ENCODE measurements around the gene MTMR1.
A peak's percentile ranks its signal among the peaks of the same experiment; 100 is the strongest.

The MTMR1 gene

DNA sequence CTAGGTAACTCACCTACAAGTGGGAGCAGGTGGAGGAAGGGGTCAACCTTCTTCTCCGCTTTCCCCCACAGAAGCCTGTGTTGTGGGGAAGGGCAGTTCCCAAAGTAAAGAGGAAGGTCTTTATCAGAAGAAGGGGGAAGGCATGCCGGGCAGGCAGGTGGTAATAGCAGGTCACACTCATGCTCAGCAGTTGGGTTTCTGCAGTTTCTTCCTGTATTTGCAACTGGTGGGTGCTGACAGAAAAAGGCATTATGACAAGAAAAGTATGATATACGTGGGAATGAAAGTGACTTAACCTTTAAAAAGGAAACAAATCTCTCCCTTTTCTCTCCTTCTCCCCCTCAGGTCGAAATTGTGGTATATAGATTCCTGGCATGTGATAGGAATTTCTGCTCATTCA, 3.7 kb downstream of the MTMR1 start:
- no peak for DNase-seq

DNA sequence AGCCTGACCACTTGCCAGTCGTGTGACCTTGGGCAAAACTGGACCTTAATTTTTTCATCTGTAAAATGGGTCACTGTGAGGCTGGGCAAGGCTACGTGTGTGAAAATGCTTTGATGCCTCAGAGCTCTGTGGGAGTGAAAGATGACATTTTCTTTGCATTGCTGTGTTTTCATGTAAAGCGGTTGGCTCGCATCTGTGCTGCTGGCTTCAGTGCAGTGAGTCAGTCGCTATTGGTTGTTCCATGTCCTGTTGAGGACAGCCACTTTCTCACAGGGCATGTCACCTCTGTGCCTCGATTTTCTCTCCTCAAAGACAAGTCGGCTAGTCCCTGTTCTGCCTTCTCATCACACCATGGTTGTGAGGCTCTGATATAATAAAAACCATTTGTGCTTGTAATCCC, 4.4 kb downstream of the MTMR1 start:
- DNase-seq = no peak

DNA sequence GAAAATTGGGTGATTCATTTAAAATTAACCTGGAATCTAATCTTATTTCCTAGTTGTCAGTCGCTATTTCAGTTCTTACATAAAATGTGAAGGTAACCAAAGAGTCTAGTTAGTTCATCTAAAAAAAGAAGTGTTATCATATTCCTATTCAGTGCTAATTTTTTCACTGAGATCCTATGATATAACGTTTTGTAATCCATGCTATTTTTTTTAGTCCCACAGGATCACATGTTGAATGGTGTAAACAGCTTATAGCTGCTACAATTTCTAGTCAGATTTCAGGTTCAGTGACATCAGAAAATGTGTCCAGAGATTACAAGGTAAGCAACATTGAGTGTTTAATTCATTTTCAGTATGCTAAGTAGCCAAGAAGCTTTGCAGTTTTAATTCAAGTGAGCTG, 5.8 kb downstream of the MTMR1 start:
- DNase-seq = no peak

DNA sequence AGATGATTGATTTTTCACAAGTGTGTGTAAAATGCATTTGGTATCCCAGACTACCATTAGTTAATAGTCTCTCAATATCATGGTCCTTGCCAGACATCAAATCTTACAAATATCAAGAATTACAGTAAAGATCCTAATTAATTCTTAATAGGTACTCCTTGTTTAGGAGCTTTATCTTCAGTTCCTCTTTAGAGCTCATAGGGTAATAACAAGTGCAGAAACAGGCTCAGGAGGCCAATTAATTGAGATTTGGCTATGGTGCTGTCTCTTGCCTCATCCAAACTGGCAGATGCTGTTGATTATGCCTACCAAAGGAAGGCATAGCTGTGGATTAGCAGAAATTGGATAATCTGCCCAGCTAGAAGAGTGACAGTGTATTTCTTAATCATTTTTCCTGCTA, 6.9 kb downstream of the MTMR1 start:
- DNase-seq = no peak

DNA sequence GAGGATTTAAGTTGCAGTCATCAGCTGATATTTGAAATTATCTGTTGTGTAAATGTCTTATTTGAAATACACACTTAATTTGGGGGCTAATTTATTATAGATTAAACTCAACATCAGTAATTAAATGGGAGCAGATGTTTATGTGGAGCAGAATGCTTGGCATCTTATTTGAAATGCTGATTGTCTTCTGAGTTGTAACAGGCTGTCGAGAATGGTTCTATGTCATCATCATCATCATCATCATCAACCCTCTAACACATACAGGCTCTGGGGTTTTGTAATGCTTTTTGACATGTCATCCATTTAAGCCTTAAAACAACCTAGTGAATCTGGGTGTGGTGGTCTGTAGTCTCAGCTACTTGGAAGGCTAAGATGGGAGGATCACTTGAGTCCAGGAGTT, 8.2 kb downstream of the MTMR1 start:
- no peak for DNase-seq

DNA sequence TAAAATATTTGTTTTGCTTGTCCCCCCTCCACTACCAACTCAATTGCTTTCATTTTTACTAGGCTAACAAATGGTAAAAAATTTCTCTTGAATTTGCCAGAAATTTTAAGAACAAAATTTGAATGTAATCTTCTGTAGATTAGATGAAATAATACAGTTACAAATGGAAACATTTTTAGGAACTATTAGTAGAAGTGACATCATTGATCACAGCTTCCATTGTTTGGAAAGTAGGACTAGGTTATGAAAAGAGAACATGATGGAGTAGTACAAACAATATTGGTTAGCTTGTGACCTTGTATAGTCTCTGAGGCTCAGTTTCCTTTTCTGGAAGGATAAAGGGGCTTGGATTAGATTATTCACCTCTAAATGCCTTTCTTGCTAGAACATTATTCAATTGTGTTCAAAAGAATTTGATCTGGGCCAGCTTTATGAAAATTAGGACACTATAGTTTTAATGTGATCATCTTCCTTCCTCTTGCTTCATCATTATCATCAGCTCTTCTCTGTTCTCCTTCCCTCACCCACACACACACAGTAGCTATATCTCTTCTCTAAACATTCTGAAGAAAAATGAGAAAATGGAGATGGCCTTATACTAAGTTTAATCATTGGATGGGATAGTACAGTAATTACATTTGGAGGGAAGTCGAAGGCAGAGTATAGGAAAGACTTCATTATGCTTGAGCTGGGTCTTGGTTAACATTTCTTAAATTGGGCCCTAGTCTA, 9.9 kb downstream of the MTMR1 start:
- DNase-seq = no peak

DNA sequence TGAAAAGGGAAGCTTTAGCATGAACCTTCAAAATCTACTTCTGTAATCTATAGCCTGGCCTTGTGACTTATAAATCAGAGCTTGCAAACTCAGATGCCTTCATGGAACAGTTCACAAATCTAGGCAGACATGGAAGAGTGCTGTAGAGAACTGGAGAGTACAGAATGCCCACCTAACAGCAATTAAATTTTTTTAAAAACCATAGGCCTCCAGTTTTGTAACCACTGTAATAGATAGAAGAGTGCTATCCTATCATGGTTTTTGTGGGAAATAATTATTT, 10.4 kb downstream of the MTMR1 start:
- no peak for DNase-seq

DNA sequence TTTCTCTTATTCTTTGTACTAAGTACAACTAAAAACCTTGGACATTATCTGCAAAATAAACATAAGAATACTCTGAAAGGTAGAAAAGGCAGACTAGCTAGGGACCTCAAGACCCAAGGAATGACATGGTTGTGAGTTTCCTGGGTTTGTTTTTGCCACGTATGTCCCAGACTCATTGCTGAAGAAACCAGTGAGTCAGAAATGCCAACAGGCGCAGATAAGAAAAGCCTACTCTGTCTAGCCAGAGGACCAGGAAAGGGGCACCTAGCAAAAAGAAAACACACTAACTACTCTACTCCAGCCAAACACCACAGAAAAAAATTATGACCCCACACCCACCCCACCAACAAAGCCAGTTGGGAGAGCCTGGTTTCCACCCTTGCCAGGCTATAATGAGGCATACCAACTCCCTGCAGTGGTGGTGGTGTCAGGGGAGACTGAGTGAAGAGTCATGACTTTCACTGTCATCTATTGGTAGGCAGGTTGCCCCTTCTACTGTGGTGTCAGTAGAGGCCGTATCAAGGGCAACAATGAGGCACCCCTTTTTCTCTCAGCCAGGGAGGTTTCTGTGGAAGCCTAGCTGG, 10.9 kb downstream of the MTMR1 start:
- DNase-seq = no peak

DNA sequence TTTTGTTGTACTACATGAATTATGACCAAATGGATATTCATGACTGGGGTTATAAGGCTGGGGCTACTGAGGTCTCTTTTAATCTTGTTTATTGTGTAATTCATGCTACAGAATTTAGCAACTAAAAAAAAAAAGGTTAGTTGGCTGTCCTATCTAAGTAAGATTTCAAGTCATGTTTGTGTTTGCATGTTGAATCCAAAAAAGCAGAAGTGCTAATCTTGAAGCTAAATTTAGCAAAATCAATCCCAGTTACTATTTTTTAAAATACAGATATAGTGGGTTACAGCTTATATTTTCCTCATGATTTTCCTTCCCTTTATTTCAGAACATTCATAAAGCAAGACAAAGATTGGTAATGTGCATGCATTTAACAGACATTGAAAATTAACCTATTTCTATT, 19.4 kb downstream of the MTMR1 start:
- no peak for DNase-seq

DNA sequence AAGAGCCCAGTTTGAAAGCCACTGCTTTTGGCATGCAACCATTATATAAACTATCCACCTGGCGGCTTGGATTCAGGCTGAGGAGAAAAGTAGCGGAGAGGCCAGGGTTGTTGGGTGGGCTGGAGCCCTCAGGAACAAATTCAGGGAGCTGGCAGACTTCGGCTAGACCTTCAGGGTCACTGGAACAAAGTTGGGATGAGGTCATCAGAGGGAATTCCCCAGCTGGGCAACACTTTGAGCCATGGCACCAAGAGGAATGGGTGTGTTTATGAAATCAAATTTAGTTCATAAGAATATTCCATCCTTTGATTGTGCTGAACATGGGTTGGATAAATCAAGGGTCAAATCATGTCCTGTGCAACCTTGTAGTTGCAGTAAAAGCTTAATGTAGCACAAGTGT, 22.0 kb downstream of the MTMR1 start:
- DNase-seq = no peak

DNA sequence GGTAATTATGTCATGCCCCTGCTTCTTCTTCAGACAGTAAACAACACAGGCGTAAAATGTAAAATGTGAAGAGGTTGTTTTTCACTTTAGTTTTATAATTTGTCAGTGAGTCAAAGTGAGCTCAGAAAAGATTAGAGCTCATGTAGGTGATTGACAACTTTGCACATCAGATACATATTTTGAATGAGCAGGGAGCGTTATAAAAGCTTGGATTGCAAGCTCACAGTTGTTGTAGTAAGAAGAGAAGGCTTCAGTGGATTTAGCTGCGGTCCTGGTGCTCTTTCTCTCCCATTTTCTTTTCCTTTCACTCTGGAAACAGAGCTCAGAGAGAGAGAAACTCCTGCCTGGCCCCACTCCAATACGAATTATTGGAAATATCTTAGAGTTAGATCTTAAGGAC, 26.4 kb downstream of the MTMR1 start:
- DNase-seq = no peak

DNA sequence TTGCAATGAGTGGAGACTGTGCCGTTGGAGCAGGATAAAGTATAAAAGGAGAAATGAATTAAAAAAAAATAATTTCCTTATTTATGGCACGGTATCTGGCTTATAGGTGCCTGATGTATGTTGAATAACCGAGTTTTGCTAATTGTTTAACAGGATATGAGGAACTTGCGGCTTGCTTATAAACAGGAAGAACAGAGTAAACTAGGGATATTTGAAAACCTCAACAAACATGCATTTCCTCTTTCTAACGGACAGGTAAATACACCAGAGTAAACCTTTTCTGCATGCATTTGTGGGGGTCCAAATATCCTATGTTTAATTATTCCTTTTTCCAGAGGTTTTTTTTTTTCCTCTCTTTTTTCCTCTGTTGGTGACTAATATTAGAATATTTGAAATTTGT, 36.8 kb downstream of the MTMR1 start:
- DNase-seq = no peak

DNA sequence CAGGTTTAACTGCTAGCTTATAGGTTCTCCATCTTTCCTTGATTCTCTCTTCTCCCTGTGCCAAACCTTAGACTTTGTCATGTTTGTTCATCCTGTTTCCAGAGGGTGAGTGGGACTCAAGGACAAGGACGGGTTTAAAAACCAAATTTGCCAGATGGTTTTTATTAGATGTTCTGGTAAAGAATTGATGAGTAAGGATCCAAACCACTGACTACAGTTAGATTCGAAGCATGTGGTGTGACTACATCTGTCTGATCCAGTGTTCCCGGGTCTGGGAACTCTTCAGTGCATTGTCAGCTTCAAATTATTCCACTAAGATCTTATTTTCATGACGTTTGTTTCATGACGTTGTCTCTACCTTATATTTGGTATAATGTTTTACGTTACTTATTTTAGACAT, 37.5 kb downstream of the MTMR1 start:
- no peak for DNase-seq

DNA sequence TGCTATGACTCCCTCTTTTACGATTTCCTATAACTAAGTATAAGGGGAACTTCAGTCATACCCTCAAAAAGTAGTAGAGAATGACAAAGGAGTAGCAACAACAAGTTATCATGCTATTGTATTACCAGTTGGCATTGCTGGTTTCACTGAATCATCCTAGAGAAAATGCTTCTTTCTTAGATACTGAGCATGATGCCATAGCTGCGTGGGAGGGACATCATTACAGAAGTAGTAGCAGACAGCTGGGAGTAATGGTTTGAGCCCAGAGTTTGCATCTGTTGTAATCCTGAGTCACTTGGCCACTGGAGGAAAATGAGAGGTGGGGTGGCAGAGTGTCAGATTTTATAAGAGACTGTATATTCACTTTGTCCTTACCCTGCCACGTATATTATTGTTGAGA, 38.6 kb downstream of the MTMR1 start:
- peak in 11 of 56 donors; percentile 1 to 61 (median 21) for DNase-seq

DNA sequence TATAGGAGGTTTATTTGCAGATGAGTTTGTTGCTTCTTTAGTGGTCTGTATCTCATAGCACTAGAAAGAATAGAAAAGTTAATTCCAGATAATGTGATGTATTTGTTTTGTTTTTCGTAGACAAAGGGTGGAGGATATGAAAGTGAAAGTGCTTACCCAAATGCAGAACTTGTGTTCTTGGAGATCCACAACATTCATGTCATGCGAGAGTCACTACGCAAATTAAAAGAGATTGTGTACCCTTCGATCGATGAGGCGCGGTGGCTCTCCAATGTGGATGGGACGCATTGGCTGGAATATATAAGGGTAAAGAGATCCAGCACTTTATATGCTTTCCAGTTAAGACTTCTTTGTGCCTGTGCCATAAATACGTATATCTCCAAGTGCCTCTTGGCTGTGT, 43.3 kb downstream of the MTMR1 start:
- DNase-seq = no peak

DNA sequence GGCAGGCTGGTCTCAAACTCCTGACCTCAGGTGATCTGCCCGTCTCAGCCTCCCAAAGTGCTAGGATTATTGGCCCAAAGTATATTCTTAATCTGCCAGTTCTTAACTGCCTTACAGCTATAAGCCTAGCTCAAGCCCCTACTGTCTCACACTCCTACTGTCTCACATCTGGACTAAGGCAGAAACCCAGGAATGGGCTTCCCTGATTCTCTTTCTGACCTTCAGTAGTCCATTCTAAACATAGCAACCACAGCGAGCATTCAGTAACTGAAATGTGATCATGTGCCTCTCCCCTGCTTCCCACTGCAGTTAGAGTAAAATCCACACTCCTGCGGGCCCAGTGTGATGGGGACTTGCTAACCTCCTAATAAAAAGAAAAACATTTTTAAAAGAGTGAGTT, 58.9 kb downstream of the MTMR1 start:
- DNase-seq = no peak

DNA sequence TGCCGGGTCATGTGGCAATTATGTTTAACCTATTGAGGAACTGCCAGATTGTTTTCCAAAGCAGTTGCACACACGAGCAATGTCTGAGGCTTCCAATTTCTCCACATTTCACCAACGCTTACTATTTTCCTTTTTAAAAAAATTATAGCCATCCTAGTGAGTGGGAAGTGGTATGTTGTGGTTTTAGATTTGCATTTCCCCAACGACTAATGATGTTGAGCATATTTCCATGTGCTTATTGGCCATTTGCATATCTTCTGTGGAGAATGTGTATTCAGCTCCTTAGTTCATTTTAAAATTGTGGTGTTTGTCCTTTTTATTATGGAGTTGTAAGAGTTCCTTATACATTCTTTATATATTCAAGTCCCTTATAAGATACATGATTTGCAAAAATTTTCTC, 60.2 kb downstream of the MTMR1 start:
- DNase-seq = no peak

DNA sequence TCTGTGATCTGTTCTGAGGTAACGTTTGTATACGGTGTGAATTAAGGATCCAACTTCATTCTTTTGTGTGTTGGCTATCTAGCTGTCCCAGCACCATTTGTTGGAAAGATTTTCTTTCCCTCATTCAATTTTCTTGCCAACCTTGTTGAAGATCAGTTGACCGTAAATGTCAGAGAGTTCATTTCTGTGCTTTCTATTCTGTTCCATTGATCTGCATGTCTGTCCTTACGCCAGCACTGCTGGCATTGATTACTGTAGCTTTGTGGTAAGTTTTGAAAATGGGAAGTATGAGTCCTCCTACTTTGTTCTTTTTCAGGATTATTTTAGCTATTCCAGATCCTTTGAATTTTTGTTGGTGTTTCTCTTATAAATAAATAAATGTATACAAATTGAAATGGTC, 60.8 kb downstream of the MTMR1 start:
- no peak for DNase-seq

DNA sequence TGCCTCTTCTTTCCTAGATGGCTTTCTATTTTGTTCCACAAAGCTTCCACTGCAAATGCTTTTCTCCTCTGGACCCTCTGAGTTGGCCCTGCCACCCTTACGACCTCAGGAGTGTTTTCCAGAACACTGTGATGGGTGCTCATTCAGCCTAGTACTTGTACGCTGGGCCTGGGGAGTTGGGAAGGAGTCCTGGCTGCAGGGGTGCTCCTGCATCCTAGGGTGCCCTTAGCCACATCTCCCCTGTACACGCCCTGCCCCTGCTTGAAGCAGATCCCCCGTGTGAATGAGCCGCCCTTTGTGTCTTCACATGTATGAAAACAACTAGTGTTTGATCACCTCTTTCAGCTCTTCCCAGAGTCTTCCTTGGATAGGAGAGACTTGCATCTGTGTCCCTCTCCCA, 64.2 kb downstream of the MTMR1 start:
- no peak for DNase-seq

DNA sequence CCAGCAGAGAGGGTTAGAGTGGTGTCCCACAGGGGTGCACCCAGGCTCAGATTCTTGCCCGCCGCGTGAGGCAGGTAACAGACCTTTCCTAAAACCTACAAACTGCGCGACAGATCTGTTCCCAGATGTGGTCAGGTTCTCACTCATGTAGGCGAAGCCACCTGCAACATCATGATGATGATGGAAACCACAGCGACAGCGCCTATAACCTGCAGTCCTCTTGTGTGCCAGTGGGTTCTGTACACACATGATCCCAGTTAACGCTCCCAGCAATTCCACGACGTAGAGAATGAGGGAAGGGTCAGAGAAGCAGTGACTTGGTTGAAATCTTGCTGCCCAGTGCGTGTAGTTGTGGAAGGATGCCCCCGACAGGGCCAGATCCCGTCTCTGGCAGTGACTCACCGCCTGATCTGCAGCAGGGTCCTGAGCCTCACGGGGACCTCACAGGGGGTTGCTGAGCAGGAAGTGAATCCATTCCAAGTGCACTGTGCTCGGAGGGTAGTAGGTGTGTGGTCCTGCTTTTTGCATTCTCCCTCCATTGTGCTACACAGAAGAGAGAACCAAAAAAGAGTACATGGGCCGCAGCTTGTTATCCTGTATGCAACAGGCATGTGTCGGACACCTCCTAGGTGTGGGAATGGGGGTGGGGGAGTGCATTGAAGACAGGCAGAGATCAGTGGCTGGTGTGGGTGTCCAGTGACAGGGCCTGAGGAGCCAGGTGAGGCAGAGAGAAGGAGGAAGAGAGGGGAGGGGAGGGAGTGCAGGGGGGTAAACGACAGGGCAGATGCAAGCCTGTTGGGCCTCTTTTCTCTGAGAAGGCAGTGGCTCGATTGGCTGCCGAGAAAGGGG, 66.6 kb downstream of the MTMR1 start:
- DNase-seq = no peak

DNA sequence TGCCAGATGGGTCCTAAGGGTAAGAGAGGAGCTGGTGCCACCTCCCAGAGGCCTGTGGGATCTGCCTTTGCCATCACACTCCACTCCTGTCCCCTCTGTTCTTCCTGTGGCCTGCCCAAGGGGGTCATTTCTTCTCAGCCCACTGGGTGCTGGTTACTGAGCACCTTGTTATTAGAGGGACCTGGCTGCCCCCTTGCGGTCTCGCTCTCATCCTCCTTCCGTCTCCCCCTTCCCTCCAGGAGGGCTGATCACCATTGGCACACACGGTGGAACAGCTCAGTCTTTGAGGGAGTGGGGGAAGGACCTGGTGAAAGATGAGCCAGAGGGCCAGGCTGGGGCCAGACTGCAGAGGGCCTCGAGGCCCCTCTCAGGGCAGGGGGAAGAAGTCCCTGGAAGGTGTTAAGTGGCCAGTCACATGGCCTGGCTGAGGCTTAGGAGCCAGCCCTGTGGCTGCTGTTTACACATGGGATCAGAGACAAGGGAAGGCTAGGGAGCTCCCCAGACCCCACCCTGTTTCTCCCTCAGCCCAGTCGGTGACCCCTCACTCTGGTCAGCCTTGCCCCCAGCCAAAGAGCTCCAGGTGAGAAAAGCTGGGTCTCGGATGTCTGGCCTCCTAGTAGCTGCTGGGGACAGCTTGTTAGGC, 68.1 kb downstream of the MTMR1 start:
- no peak for DNase-seq

DNA sequence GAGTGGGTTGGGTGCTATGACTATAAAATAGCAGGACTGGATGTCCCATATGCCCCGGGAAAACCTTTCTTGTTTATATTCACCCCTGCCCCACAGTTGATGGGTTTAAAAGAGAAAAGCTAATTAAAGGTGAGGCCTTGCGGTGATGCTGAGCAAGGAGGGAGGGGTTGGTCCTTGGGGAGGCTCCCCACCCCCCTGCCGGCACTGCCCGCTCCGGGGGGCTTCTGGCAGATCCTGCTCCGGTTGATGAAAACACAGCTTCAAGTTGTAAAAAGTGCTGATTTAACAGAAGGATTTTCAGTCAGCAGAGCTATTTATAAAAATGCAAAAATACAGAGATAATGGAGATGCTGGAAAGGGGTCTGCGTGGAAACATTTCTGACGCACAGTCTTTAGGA, 68.6 kb downstream of the MTMR1 start:
- no peak for DNase-seq

Data from nucleus accumbens (tissue), 56 donors.